IPS-11a (cell line): ENCODE results near the gene GNB3.
"Not testable (repeated sequence)": the region's sequence is repeated elsewhere in the genome, so short reads cannot be mapped to it uniquely, and the experiment has no call there.

Experiments used
- H3K4me3 ChIP-seq: one replicate; pipeline ENCODE4 v1.5.1; 2013; ENCODE audit warnings: low read depth, low read length, control low read depth

GNB3 gene

GRCh38 chr12:6874015-6874368, 33.3 kb downstream of the GNB3 start:
- peak overlapping the region; percentile 39 for H3K4me3 ChIP-seq

- H3K4me3 ChIP-seq, result not testable (repeated sequence)
These were observed 39.1 kb downstream of the GNB3 start for GRCh38 chr12:6879824-6880223.

GRCh38 chr12:6883252-6883651, 42.5 kb downstream of the GNB3 start:
- no peak overlapping the region for H3K4me3 ChIP-seq

GRCh38 chr12:6883683-6884082, 43.0 kb downstream of the GNB3 start:
- H3K4me3 ChIP-seq, result no peak overlapping the region

GRCh38 chr12:6884539-6884938, 43.8 kb downstream of the GNB3 start:
- H3K4me3 ChIP-seq, result no peak overlapping the region

GRCh38 chr12:6886206-6886999, 45.7 kb downstream of the GNB3 start:
- H3K4me3 ChIP-seq, result not testable (repeated sequence)

- no peak overlapping the region for H3K4me3 ChIP-seq
These were observed 46.7 kb downstream of the GNB3 start for GRCh38 chr12:6887460-6887859.

- no peak overlapping the region for H3K4me3 ChIP-seq
These were observed 47.6 kb downstream of the GNB3 start for GRCh38 chr12:6888360-6888759.

- not testable (repeated sequence) for H3K4me3 ChIP-seq
These were observed 48.1 kb downstream of the GNB3 start for GRCh38 chr12:6888794-6889193.

GRCh38 chr12:6889775-6890573, 49.2 kb downstream of the GNB3 start:
- not testable (repeated sequence) for H3K4me3 ChIP-seq

- H3K4me3 ChIP-seq, result peak overlapping the region; percentile 24
These were observed 50.3 kb downstream of the GNB3 start for GRCh38 chr12:6890789-6891645.

GRCh38 chr12:6891646-6892001, 50.9 kb downstream of the GNB3 start:
- peak overlapping the region; percentile 24 for H3K4me3 ChIP-seq

- not testable (repeated sequence) for H3K4me3 ChIP-seq
These were observed 52.0 kb downstream of the GNB3 start for GRCh38 chr12:6892683-6893082.

- H3K4me3 ChIP-seq, result no peak overlapping the region
These were observed 53.6 kb downstream of the GNB3 start for GRCh38 chr12:6894321-6894720.
